Muscle layer of duodenum (tissue), 2 donors: ENCODE results near the gene PIK3R5.

ENCODE experiments used
- H3K27ac ChIP-seq: one replicate; pipeline ENCODE4 v1.7.0; 2013; ENCODE audit warnings: mild to moderate bottlenecking, low read length
- H3K27me3 ChIP-seq: one replicate; pipeline ENCODE4 v1.7.0; 2013; ENCODE audit warnings: low read depth, mild to moderate bottlenecking, control low read depth, low read length
- H3K36me3 ChIP-seq, 2 donors: one replicate each; pipeline ENCODE4 v1.7.0; 2013; ENCODE audit warnings: low read length in 2 of 2, control low read depth in 1 of 2, mild to moderate bottlenecking in 1 of 2; ENCODE audit not compliant: insufficient read depth in 2 of 2, control insufficient read depth in 1 of 2
- H3K4me1 ChIP-seq, 2 donors: one replicate each; pipeline ENCODE4 v1.7.0; 2013; ENCODE audit warnings: low read length in 2 of 2, mild to moderate bottlenecking in 2 of 2, control low read depth in 1 of 2, moderate library complexity in 1 of 2; ENCODE audit not compliant: insufficient read depth in 2 of 2, control insufficient read depth in 1 of 2
- H3K4me3 ChIP-seq, 2 donors: one replicate each; pipeline ENCODE4 v1.7.0; 2013; ENCODE audit warnings: low read length in 2 of 2, low read depth in 1 of 2, mild to moderate bottlenecking in 1 of 2
- H3K9me3 ChIP-seq, 2 donors: one replicate each; pipeline ENCODE4 v1.7.0; 2013; ENCODE audit warnings: low read length in 2 of 2, control low read depth in 1 of 2, mild to moderate bottlenecking in 1 of 2; ENCODE audit not compliant: control insufficient read depth in 1 of 2
- donor health status: healthy.

PIK3R5 gene

DNA sequence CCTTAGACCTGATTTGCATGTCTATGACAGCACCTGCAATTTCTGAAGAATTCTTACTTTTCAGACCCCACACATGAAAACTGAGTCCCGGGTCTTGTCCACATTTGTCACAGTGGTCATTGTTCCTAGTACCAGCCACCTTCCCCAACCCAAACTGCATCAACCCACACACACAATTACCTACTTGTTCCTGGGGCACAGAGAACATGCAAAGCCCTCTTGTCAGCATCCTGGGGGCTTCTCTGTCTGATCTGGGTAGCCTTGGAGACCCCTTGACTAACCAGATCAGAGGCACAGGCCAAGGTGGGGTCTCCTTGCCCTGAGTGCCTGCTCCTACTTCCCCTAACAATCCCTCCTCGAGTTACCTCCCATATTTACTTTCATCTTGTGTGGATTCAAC, 61.3 kb downstream of the PIK3R5 start:
- Histone ChIP-seq H3K27me3 (no peaks in the 10 kb centered on the region), H3K36me3 (peaks cover 0 to 7% of the 10 kb centered on the region in 2 donors), H3K4me3 (no peak overlapping the region), H3K9me3 (no peaks in the 10 kb centered on the region), H3K27ac (no peak overlapping the region), H3K4me1 (no peaks in the 10 kb centered on the region)

- H3K9me3 ChIP-seq: no peaks in the 10 kb centered on the region
- H3K4me3 ChIP-seq: no peak overlapping the region
- H3K36me3 ChIP-seq: peaks cover 0 to 7% of the 10 kb centered on the region in 2 donors
- H3K27ac ChIP-seq: no peak overlapping the region
- H3K27me3 ChIP-seq: no peaks in the 10 kb centered on the region
- no peaks in the 10 kb centered on the region for H3K4me1 ChIP-seq
Measured at GRCh38 chr17:8900626-8901585, 64.6 kb downstream of the PIK3R5 start.

DNA sequence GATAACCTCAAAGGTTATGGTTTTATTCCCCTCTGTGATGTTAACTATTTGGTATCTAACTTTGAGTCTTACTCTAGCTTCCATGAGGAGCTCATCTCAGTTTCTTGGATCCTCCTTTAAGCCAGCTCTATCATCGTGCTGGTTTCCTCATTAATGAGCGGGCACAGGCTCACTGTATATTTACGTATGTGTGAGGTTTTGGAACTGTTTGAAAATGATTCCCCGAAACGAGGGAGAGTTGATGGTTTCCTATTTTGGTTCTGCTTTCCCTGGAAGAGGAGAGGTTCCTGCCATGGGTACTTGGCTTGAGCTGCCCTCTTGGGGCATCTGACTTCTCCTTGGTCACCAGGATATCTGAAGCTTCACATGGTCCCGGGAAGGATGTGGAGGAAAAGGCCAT, 65.3 kb downstream of the PIK3R5 start:
- Histone ChIP-seq H3K36me3 (peaks cover 0 to 7% of the 10 kb centered on the region in 2 donors), H3K27me3 (no peaks in the 10 kb centered on the region), H3K4me3 (no peak overlapping the region), H3K4me1 (no peaks in the 10 kb centered on the region), H3K9me3 (no peaks in the 10 kb centered on the region), H3K27ac (no peak overlapping the region)

DNA sequence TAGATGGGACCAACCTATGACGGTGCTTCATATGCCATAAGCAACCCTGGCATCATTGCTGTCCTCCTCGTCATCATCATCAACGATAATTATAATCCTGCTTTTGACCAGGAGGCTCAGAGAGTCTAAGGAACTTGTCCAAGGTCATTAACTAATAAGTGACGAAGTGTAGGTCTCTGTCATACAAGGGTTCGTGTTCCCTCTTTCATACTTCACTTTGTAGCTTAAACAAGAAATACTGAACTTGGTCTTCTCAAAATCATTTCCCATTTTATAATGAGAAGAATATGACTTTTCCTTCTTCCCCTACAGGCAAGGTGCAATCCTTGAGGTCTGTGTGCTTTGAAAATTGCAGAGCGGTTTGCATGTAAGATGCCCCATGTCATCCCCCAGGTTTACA, 66.9 kb downstream of the PIK3R5 start:
- Histone ChIP-seq H3K27me3 (no peaks in the 10 kb centered on the region), H3K36me3 (no peaks in the 10 kb centered on the region), H3K4me3 (no peak overlapping the region), H3K9me3 (no peaks in the 10 kb centered on the region), H3K4me1 (peaks cover 0 to 5% of the 10 kb centered on the region in 2 donors), H3K27ac (no peak overlapping the region)

- Histone ChIP-seq H3K4me3 (no peak overlapping the region), H3K9me3 (no peaks in the 10 kb centered on the region), H3K27ac (no peak overlapping the region), H3K4me1 (peaks cover 0 to 5% of the 10 kb centered on the region in 2 donors), H3K27me3 (no peaks in the 10 kb centered on the region), H3K36me3 (no peaks in the 10 kb centered on the region)
Measured at GRCh38 chr17:8898126-8898525, 67.4 kb downstream of the PIK3R5 start.

DNA sequence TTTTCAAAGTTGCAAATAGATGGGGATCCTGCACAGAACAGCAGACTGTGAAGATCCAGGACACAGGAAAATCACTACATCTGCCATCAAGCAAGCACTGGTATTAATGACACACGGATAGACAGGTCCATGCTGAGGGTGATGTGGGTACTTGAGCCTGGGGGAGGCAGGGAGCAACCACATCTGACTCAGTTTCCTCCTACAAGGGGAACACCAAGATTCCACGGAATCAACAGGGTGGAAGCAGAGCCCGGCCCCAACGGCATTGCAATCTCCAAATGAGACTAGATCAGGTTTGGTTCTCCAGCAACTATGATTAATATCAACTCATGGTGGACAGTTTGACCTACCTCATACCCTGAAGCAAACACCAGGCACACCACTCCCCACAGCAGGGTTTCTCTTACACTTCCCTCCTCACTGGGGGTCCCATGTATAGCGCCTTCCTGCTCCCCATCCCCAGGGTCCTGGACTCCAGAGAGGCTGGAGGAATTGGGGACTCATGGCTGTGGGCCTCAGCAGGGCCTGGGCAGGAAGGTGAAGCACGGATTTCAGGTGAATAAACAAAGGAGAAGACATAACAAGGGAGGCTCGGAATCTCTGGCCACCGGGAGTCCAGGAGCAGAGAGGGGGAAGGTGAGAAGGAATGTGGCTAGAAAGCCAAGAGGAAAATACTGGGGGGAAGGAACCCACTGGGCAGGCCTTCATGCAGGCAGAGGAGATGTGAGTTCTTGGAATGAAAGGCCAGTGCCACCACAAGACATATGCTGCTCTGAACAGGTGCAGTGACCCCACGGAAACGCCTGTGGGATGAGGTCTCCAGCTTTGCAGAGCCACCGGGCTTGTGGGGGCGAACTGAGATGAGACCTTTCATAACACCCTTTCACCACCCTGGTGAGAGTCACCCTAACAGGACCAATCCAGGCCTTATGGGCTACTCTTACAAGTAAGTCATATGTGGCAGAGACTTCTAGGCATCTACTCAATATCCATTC, 68.6 kb downstream of the PIK3R5 start:
- Histone ChIP-seq H3K4me1 (peaks cover 0 to 5% of the 10 kb centered on the region in 2 donors), H3K4me3 (no peak overlapping the region), H3K36me3 (no peaks in the 10 kb centered on the region), H3K9me3 (no peaks in the 10 kb centered on the region), H3K27ac (no peak overlapping the region), H3K27me3 (no peaks in the 10 kb centered on the region)

- no peaks in the 10 kb centered on the region for H3K27me3 ChIP-seq
- H3K4me3 ChIP-seq: no peak overlapping the region
- H3K27ac ChIP-seq: no peak overlapping the region
- no peaks in the 10 kb centered on the region for H3K36me3 ChIP-seq
- peaks cover 0 to 5% of the 10 kb centered on the region in 2 donors for H3K4me1 ChIP-seq
- H3K9me3 ChIP-seq: no peaks in the 10 kb centered on the region
Measured at GRCh38 chr17:8896087-8896486, 69.4 kb downstream of the PIK3R5 start.

DNA sequence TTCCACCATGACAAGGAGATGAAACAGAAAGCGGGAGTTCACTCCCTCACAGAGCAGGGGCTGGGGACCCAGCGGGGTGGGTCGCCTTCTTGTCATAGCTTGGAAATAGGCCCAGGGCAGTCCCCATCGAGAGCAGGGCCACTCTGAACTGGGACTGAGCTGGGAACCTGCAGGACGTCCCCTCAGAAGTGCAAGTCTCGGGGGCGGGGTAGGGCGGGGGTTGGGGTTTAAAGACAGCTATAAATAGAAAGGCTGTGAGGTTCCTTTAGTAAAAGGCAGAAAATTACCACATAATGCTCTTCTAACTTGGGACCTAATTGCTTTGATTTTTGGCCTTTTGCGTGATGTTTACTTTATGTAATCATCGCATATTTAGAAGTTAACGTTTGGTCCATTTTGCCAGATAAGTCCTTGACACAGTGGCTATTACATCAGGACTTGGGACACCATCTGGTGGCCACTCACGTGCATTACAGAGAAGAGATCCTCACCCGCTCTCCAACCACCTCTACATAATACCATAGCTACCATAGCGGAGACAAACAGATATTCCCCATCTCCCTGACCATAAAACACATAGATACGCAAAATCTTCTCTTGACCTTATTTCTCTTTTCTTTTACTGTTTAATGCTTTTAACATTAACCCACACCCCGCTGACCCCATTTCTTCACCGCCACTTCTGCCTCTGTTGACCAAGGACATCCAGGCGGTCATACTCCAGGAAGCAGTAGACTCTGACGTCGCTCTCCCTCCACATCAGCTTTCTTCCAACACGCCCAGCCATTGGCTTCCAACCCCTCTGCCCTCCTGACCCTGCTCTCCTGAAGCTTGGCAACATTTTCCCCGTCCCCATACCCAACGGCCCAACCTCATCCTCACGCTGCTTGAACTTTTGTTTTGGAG, 70.6 kb downstream of the PIK3R5 start:
- H3K36me3 ChIP-seq: no peaks in the 10 kb centered on the region
- no peaks in the 10 kb centered on the region for H3K27me3 ChIP-seq
- no peak overlapping the region for H3K27ac ChIP-seq
- no peak overlapping the region for H3K4me3 ChIP-seq
- peaks cover 0 to 5% of the 10 kb centered on the region in 2 donors for H3K4me1 ChIP-seq
- no peaks in the 10 kb centered on the region for H3K9me3 ChIP-seq

DNA sequence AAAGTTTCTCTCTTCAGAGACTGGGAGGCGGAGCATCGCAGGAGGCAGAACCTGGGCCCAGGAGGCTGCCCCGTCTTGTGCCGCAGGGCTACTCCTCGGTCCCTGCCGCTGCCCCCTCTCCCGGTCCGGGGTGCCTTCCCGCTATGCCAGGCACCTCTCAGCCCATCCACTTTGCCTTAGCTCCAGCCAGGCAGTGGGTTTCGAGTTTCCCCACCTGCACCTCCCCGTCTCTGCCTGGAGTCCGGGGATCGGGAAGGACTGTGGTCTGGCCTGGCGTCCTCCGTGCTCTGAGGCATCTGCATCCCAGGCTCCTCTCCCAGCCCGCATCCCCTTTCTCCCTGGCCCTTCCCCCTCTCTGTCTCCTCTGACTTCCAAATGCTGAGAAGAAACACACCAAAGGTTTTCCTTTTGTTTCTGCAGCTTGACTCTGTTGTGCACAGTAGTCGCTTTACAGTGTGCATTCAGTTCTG, 71.3 kb downstream of the PIK3R5 start:
- no peaks in the 10 kb centered on the region for H3K9me3 ChIP-seq
- H3K4me3 ChIP-seq: no peak overlapping the region
- peaks cover 0 to 5% of the 10 kb centered on the region in 2 donors for H3K4me1 ChIP-seq
- H3K36me3 ChIP-seq: no peaks in the 10 kb centered on the region
- no peak overlapping the region for H3K27ac ChIP-seq
- no peaks in the 10 kb centered on the region for H3K27me3 ChIP-seq

- Histone ChIP-seq H3K36me3 (no peaks in the 10 kb centered on the region), H3K27me3 (no peaks in the 10 kb centered on the region), H3K27ac (no peak overlapping the region), H3K4me3 (no peak overlapping the region), H3K9me3 (no peaks in the 10 kb centered on the region), H3K4me1 (peaks cover 0 to 5% of the 10 kb centered on the region in 2 donors)
Measured at GRCh38 chr17:8893621-8894201, 71.8 kb downstream of the PIK3R5 start.
